ENCODE measurements around the gene DAZAP2.
A peak's percentile ranks its signal among the peaks of the same experiment; 100 is the strongest.
"Not testable (repeated sequence)": the region's sequence is repeated elsewhere in the genome, so short reads cannot be mapped to it uniquely, and the experiment has no call there.

DAZAP2 gene

DNA sequence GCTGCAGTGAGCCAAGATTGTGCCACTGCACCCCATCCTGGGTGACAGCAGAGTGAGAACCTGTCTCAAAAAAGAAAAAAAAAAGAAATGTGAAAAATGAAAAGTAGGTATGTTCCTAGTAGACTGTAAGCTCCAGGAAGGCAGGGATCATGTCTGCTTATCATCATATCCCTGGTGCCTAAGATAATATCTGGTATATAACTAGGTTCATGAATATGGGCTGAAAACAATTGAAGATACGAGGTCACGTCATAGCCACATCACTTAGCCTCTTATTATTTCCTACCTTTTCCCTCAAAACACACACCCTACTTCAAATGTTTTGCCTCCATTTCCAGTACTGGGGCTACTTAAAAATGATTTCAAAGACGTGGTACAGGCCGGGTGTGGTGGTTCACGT is 23.7 kb upstream of the DAZAP2 start:
- H3K27ac ChIP-seq: no peak overlapping the region
- H3K4me3 ChIP-seq: no peak overlapping the region

DNA sequence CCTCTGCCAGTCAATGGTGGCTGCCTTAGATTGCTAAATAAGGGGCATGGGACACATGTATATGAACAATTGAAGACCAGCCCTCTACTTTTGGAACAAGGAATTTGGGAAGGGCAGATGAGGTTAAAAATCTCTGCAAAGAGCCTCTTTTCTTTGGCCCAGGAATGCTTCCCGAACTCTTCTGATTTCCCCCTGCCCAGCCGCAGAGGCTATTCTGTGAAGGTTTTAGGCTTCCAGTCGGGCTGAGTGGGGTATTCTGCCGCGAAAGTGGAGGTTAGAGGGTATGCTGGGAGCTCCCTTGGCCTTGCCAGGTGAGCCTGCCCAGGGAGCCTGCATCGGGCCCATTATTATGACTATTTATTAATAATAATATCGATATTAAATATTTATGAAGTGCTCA is 22.0 kb upstream of the DAZAP2 start:
- H3K4me3 ChIP-seq: peak overlapping the region; percentile 63 to 98 (median 81)
- peak overlapping the region in 19 of 21 experiments; percentile 90 to 99 (median 96) for H3K27ac ChIP-seq

- Histone ChIP-seq H3K27ac (peak overlapping the region; percentile 88 to 99 (median 96)), H3K4me3 (peak overlapping the region; percentile 63 to 98 (median 81))
These were observed 21.3 kb upstream of the DAZAP2 start for GRCh38 chr12:51217133-51217967.

DNA sequence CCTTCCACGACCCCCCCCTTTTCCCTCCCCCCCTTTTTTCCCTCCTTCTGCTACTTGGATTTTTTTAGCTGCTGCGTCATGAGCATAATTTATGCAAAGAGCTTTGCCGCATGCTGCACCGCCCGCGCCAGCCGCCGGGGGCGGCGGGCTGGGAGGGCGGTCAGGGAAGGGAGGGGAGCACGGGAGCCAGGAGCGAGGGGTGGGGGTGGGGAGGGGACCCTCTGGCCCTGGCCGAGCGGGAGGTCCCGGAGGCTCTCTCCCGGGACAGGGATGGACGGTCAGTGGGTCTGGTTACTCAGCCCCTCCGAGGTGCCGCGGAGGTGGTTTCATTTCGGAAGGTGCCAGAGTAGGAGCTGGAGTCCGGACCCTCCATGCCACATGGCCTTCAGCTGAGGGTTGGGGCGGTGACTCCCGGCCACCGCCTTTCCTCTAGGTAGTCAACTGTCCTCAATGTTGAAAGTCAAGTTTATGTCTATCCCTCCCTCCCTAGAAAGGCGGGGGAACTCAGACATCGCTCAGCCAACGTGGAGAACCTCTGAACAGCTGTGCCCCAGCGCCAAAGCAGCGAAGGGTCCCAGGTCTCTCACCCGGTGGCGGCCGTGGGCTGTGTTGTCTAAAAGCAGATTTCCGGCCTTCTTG is 20.5 kb upstream of the DAZAP2 start, which contains the start of gene POU6F1:
Gene POU6F1 (minus strand): TSS at position 95 of the 639 bp plus-strand sequence. CDS start 11,226 bp downstream, outside the sequence.
- peak within 1 kb of the TSS; percentile 63 to 98 (median 81) for H3K4me3 ChIP-seq
- peak within 1 kb of the TSS; percentile 88 to 99 (median 96) for H3K27ac ChIP-seq

DNA sequence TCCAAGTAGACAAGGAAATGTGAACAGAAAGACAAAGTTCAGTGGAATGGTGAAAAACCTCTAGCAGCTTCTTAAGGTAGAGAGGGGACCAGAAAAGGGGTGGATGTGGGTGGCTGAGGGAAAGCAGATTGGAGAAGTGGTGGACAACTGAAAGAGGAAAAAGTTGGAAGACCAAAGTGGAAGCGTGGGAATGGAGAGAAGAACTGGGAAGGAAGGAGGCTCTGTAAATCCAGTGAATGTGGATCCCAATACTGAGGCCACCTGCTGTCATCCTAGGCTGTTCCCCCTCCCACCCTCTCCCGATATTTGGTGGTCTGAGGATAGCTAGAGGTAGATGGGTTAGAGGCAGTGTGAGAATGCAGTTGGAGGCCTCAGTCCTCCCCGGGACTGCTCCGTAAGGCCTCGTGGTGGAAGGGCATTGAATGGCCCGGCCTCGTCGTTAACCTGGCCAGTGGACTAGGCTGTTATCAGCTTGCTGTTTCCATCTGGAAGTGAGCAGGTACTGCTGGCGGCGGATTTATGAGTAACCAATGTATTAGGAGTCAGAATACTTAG is 19.9 kb upstream of the DAZAP2 start:
- H3K27ac ChIP-seq: peak overlapping the region in 20 of 21 experiments; percentile 90 to 99 (median 96)
- H3K4me3 ChIP-seq: peak overlapping the region; percentile 63 to 98 (median 81)

- H3K27ac ChIP-seq: peak overlapping the region in 9 of 21 experiments; percentile 93 to 99 (median 98)
These were observed 19.3 kb upstream of the DAZAP2 start for GRCh38 chr12:51219322-51219721.

DNA sequence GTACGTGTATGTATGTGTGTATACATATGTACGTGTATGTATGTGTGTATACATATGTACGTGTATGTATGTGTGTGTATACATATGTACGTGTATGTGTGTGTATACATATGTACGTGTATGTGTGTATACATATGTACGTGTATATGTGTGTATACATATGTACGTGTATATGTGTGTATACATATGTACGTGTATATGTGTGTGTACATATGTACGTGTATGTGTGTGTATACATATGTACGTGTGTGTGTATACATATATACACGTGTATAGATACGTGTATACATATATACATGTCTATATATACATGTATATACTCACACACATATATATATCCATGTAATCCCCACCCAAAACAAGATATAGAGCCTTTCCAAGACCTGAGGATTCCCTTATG is 18.8 kb upstream of the DAZAP2 start:
- not testable (repeated sequence) for H3K27ac ChIP-seq, H3K4me3 ChIP-seq

More at GRCh38 chr12:51219322-51219721, 19.3 kb upstream of the DAZAP2 start:
- no peak overlapping the region for H3K4me3 ChIP-seq

- no peak overlapping the region for H3K27ac ChIP-seq
- no peak overlapping the region for H3K4me3 ChIP-seq
These were observed 16.2 kb upstream of the DAZAP2 start for GRCh38 chr12:51222461-51222860.

DNA sequence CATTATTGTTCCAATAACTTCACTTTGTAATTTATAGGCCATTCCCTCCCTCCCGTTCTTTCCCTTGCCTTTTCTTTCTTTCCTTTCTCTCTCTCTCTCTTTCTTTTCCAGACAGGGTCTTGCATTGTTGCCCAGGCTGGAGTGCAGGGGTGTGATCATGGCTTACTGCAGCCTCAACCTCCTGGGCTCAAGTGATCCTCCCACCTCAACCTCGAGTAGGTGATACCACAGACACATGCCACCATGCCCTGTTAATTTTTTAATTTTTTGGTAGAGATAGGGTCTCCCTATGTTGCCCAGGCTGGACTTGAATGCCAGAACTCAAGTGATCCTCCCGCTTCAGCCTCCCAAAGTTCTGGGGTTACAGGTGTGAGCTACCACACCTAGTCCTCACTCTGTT is 14.0 kb upstream of the DAZAP2 start:
- Histone ChIP-seq H3K4me3 (no peak overlapping the region), H3K27ac (no peak overlapping the region)

DNA sequence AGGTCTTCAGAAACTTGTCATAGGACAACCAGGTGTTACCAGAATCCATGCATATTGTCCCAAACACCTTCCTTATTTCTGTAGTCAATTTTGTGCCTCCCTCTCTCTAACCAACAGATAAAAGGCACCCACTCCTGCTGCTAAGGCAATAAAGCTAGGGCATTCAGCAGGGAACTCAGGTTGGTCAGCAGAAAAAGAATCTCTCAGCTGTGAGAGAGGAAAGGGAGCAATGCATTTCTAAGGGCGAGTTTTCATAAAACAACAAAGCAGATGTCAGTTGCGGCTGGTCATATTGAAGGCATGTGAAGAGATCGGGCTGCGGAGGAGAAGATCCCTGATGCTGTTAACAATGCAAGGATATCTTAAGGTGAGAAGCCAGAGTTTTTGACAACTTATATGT is 13.4 kb upstream of the DAZAP2 start:
- no peak overlapping the region for H3K27ac ChIP-seq
- H3K4me3 ChIP-seq: no peak overlapping the region

DNA sequence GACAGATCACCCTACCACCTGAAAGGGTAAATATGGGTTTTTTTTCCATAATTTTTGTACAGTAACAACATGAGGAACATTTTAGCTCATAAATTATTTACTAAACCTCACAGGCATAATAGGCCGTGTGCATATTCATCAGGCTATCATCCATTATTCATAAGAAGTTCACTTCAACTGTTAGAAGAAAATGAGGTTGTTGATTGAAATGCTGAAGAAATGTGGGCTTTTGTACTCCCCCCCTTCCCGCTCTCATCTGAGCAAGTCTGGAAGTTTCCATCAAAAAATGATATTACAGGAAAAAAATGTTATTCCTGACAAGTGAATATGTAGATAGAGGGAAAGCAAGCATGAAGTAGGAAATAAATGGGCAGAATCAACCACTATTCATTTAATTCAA is 12.9 kb upstream of the DAZAP2 start:
- no peak overlapping the region for H3K4me3 ChIP-seq
- no peak overlapping the region for H3K27ac ChIP-seq

GRCh38 chr12:51227112-51227511 is 11.5 kb upstream of the DAZAP2 start:
- not testable (repeated sequence) for H3K4me3 ChIP-seq, H3K27ac ChIP-seq

GRCh38 chr12:51227962-51228361 is 10.7 kb upstream of the DAZAP2 start:
- Histone ChIP-seq H3K27ac (no peak overlapping the region), H3K4me3 (no peak overlapping the region)

DNA sequence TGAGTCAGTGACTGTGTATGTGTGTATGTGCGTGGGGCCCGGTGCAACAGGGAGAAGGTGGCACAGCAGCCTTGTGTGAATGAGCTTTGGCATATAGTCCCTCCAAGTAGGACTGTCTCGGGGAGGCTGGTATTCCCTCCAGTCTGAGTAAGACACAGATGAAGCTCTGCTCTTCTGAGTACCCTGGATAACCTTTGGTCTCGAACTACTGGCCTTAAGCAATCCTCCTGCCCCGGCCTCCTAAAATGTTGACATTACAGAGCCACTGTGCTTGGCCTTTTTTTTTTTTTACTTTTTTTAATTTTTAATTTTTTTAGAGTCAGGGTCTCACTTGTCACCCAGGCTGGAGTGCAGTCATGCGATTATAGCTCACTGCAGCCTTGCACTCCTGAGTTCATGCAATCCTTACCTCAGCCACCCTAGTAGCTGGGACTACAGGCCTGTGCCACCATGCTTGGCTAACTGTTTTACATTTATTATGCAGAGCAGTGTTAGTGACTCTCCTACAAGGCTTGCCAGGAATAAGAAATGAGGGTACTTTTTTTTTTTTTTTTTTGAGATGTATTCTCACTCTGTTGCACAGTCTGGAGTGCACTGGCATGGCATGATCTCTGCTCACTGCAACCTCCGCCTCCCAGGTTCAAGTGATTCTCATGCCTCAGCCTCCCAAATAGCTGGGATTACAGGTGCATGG is 9.4 kb upstream of the DAZAP2 start:
- no peak overlapping the region for H3K27ac ChIP-seq

DNA sequence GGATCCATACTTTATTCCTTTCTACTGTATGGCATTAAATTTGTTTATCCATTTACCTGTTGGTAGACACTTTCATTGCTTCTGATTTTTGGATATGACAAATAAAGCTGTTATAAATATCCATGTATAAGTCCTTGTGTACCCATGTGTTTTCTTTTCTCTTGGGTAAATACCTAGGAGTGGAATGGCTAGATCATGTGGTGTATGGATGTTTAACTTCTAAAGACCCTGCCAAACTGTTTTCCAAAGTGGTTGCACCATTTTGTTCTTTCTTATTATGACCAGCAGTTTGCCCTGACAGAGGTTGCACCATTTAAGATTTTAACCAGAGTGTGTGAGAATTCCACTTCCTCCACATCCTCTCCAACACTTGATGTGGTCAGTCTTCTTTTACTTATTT is 6.0 kb upstream of the DAZAP2 start:
- no peak overlapping the region for H3K4me3 ChIP-seq
- no peak overlapping the region for H3K27ac ChIP-seq

More for the DNA sequence above, 9.4 kb upstream of the DAZAP2 start:
- no peak overlapping the region for H3K4me3 ChIP-seq

DNA sequence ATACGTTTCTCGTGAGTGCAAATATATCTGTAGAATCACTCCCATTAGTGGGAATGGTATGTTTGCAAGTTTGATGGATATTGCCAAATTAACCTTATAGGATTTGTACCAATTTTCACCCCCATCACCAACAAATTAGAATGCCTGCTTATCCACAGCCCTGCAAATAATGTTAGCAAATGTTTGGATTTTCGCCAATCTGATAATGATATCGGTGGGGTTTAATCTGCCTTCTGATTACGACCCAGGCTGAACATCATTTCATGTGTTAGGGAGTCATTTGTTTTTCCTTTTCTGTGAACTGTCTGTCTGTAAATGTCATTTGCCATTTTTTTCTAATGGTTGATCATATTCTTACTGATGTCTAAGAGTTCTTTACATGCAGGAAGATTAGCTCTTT is 4.1 kb upstream of the DAZAP2 start:
- no peak overlapping the region for H3K27ac ChIP-seq
- H3K4me3 ChIP-seq: no peak overlapping the region

GRCh38 chr12:51238037-51238509 is 553 bp upstream of the DAZAP2 start:
- Histone ChIP-seq H3K27ac (peak overlapping the region in 20 of 21 experiments; percentile 44 to 100 (median 100)), H3K4me3 (peak overlapping the region; percentile 69 to 99 (median 88))

DNA sequence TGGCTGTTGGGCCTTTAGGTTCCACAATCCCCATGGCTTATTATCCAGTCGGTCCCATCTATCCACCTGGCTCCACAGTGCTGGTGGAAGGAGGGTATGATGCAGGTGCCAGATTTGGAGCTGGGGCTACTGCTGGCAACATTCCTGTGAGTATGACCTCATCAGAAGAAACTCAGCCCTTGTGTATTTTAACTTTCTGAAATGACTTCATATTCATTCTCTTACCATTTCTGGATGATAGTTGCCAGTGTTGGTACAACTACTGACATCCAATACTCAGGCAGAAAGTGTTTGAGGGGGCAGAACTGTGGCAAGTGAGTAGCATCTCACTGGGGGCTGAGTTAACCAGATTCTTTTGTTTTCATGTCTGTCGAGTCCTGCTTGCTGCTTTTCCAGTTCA is 2.3 kb downstream of the DAZAP2 start:
- Histone ChIP-seq H3K4me3 (no peak overlapping the region), H3K27ac (peak overlapping the region in 3 of 21 experiments; percentile 6 to 100 (median 13))

DNA sequence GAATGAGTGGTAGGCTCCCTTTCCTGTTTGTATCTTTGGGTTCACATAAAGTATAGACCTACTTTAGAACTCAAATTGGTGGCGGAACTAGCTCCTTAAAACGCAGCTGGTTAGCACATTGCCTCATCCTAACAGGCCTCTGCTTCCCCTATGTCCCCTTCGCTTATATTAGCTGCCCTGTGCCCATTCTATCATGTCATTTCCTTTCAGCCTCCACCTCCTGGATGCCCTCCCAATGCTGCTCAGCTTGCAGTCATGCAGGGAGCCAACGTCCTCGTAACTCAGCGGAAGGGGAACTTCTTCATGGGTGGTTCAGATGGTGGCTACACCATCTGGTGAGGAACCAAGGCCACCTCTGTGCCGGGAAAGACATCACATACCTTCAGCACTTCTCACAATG is 3.5 kb downstream of the DAZAP2 start:
- Histone ChIP-seq H3K4me3 (no peak overlapping the region), H3K27ac (no peak overlapping the region)

- Histone ChIP-seq H3K4me3 (no peak overlapping the region), H3K27ac (no peak overlapping the region)
These were observed 4.2 kb downstream of the DAZAP2 start for GRCh38 chr12:51242876-51243275.
